GM18517 (cell line): ENCODE measurements around the gene PCDHA9.
"Not testable (repeated sequence)": the region's sequence is repeated elsewhere in the genome, so short reads cannot be mapped to it uniquely, and the experiment has no call there.

Experiments
- ATAC-seq: cut with Tn5 transposase; IDR thresholded peaks from one replicate; pipeline ENCODE4 v1.9.1; 2021; ENCODE audit warnings: mild to moderate bottlenecking, moderate library complexity; ENCODE audit not compliant: unreplicated experiment

PCDHA9 gene

GRCh38 chr5:140833993-140834392 lies 14.2 kb upstream of the PCDHA9 start, which contains the start of gene PCDHA7:
Gene PCDHA7 (plus strand): TSS chr5:140834269. CDS start chr5:140834384, 115 bp downstream.
- no peak for ATAC-seq

- ATAC-seq, result not testable (repeated sequence)
Measured at GRCh38 chr5:140834439-140835008, 13.7 kb upstream of the PCDHA9 start.

- no peak for ATAC-seq
Measured at GRCh38 chr5:140835622-140836510, 12.3 kb upstream of the PCDHA9 start.

- ATAC-seq, result no peak
Measured at GRCh38 chr5:140840978-140841962, 6.9 kb upstream of the PCDHA9 start, which contains the start of gene PCDHA8. Gene PCDHA8 (plus strand): TSS chr5:140841187. CDS start chr5:140841322, 135 bp downstream.

DNA sequence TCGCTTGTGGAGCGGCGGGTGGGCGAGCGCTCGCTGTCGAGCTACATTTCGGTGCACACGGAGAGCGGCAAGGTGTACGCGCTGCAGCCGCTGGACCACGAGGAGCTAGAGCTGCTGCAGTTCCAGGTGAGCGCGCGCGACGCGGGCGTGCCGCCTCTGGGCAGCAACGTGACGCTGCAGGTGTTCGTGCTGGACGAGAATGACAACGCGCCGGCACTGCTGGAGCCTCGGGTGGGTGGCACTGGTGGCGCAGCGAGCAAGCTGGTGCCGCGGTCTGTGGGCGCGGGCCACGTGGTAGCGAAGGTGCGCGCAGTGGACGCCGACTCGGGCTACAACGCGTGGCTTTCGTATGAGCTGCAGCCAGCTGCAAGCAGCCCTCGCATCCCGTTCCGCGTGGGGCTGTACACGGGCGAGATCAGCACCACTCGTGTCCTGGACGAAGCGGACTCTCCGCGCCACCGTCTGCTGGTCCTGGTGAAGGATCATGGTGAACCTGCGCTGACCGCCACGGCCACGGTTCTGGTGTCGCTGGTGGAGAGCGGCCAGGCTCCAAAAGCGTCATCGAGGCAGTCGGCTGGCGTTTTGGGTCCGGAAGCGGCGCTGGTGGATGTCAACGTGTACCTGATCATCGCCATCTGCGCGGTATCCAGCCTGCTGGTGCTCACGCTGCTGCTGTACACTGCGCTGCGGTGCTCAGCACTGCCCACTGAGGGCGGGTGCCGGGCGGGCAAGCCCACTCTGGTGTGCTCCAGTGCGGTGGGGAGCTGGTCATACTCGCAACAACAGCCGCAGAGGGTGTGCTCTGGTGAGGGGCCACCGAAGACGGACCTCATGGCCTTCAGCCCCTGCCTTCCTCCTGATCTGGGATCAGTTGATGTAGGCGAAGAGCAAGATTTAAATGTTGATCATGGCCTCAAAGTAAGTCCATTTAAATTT lies 5.1 kb upstream of the PCDHA9 start:
- ATAC-seq, result no peak

DNA sequence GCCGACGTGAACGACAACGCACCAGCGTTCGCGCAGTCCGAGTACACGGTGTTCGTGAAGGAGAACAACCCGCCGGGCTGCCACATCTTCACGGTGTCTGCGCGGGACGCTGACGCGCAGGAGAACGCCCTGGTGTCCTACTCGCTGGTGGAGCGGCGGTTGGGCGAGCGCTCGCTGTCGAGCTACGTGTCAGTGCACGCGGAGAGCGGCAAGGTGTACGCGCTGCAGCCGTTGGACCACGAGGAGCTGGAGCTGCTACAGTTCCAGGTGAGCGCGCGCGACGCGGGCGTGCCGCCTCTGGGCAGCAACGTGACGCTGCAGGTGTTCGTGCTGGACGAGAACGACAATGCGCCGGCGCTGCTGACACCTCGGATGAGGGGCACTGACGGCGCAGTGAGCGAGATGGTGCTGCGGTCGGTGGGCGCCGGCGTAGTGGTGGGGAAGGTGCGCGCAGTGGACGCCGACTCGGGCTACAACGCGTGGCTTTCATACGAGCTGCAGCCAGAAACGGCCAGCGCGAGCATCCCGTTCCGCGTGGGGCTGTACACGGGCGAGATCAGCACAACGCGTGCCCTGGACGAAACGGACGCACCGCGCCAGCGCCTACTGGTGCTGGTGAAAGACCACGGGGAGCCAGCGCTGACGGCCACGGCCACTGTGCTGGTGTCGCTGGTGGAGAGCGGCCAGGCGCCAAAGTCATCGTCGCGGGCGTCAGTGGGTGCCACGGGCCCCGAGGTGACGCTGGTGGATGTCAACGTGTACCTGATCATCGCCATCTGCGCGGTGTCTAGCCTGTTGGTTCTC lies 1.9 kb downstream of the PCDHA9 start:
- not testable (repeated sequence) for ATAC-seq

- ATAC-seq, result no peak
Measured at GRCh38 chr5:140855772-140856674, 7.8 kb downstream of the PCDHA9 start, which contains the start of gene PCDHA10. Gene PCDHA10 (plus strand): TSS chr5:140855897. CDS start chr5:140856049, 152 bp downstream.

DNA sequence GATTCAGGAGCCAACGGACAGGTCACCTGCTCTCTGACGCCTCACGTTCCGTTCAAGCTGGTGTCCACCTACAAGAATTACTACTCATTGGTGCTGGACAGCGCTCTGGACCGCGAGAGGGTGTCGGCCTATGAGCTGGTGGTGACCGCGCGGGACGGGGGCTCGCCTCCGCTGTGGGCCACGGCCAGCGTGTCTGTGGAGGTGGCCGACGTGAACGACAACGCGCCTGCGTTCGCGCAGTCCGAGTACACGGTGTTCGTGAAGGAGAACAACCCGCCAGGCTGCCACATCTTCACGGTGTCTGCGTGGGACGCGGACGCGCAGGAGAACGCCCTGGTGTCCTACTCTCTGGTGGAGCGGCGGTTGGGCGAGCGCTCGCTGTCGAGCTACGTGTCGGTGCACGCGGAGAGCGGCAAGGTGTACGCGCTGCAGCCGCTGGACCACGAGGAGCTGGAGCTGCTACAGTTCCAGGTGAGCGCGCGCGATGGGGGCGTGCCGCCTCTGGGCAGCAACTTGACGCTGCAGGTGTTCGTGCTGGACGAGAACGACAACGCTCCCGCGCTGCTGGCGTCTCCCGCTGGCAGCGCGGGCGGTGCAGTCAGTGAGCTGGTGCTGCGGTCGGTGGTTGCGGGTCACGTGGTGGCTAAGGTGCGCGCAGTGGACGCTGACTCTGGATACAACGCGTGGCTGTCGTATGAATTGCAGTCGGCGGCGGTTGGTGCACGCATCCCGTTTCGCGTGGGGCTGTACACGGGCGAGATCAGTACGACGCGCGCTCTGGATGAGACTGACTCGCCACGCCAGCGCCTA lies 9.2 kb downstream of the PCDHA9 start:
- no peak for ATAC-seq

GRCh38 chr5:140857987-140858240 lies 9.7 kb downstream of the PCDHA9 start:
- no peak for ATAC-seq

DNA sequence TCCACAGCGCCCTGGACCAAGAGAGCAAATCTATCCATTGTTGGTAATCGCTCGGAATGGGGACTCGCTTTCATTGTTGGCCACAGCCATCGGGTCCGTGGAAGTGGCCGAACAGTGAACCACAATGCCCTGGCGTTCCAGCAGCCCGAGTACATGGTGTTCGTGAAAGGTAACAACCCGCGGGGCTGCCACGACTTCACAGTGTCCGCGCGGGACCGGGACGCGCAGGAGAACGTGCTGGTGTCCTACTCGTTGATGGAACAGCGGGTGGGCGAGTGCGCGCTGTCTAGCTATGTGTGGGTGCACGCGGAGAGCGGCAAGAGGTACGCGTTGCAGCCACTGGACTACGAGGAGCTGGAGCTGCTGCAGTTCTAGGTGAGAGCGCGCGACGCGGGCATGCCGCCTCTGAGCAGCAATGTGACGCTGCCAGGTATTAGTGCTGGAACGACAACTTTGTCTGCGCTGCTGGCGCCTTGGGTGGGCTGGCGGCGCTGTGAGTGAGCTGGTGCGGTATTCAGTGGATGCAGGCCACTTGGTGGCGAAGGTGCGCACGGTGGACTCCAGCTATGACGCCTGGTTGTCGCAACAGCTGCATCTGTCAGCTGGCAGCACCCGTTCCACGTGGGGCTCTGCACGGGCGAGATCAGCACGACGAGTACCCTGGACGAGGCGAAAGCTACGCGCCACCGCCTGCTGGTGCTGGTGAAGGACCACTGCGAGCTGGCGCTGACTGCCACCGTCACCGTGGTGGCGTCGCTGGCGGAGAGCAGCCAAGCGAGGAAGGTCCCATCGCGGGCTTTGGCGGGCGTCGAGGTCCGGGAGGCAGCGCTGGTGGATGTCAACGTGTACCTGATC lies 14.5 kb downstream of the PCDHA9 start:
- ATAC-seq, result no peak

- ATAC-seq, result no peak
Measured at GRCh38 chr5:140868721-140869554, 20.8 kb downstream of the PCDHA9 start, which contains the start of gene PCDHA11. Gene PCDHA11 (plus strand): TSS chr5:140868957. CDS start chr5:140869104, 147 bp downstream.

GRCh38 chr5:140869555-140869886 lies 21.3 kb downstream of the PCDHA9 start:
- no peak for ATAC-seq

- no peak for ATAC-seq
Measured at GRCh38 chr5:140870221-140871201, 22.3 kb downstream of the PCDHA9 start.
